Fibroblast of pulmonary artery (primary cell): ENCODE measurements around the gene FGR.

Experiments used
- DNase-seq: peaks from one replicate; pipeline ENCODE4 v3.0.0-alpha.2; 2010; ENCODE audit warnings: low read depth
- H3K4me3 ChIP-seq: replicated peaks from 2 replicates; pipeline ENCODE4 v1.5.1; 2011; ENCODE audit warnings: low read depth, mild to moderate bottlenecking, control low read depth, low read length, moderate library complexity
- CTCF ChIP-seq: IDR thresholded peaks from 2 replicates; pipeline ENCODE4 v1.5.1; 2011; ENCODE audit warnings: mild to moderate bottlenecking, control low read depth, low read length, inconsistent platforms; ENCODE audit errors: missing control alignments

Gene FGR

GRCh38 chr1:27577504-27578188 lies 57.3 kb downstream of the FGR start:
- no peak for DNase-seq
- no peak for TF ChIP-seq CTCF
- no peak overlapping the region for H3K4me3 ChIP-seq

- no peak overlapping the region for H3K4me3 ChIP-seq
- DNase-seq, result no peak
- TF ChIP-seq CTCF, result no peak
Observed at GRCh38 chr1:27576806-27577227, 58.2 kb downstream of the FGR start.

GRCh38 chr1:27575840-27576331 lies 59.1 kb downstream of the FGR start:
- peak overlapping the region; percentile 36 for H3K4me3 ChIP-seq
- TF ChIP-seq CTCF, result no peak
- peak; percentile 44 for DNase-seq

GRCh38 chr1:27574871-27575831 lies 59.8 kb downstream of the FGR start:
- TF ChIP-seq CTCF, result no peak
- H3K4me3 ChIP-seq, result peak overlapping the region; percentile 25
- DNase-seq, result peak; percentile 82

- no peak overlapping the region for H3K4me3 ChIP-seq
- TF ChIP-seq CTCF, result no peak
- no peak for DNase-seq
Observed at GRCh38 chr1:27574001-27574781, 60.8 kb downstream of the FGR start.

GRCh38 chr1:27572679-27573426 lies 62.1 kb downstream of the FGR start:
- no peak for TF ChIP-seq CTCF
- H3K4me3 ChIP-seq, result no peak overlapping the region
- no peak for DNase-seq
